CD4-positive, alpha-beta T cell treated with Interleukin-15 for 4 hours (primary cell): ENCODE measurements around the gene HLA-DMB.

Source experiments
- DNase-seq: peaks from one replicate; pipeline ENCODE4 v3.0.0-alpha.2; 2020; ENCODE audit warnings: low spot score

Gene HLA-DMB

DNA sequence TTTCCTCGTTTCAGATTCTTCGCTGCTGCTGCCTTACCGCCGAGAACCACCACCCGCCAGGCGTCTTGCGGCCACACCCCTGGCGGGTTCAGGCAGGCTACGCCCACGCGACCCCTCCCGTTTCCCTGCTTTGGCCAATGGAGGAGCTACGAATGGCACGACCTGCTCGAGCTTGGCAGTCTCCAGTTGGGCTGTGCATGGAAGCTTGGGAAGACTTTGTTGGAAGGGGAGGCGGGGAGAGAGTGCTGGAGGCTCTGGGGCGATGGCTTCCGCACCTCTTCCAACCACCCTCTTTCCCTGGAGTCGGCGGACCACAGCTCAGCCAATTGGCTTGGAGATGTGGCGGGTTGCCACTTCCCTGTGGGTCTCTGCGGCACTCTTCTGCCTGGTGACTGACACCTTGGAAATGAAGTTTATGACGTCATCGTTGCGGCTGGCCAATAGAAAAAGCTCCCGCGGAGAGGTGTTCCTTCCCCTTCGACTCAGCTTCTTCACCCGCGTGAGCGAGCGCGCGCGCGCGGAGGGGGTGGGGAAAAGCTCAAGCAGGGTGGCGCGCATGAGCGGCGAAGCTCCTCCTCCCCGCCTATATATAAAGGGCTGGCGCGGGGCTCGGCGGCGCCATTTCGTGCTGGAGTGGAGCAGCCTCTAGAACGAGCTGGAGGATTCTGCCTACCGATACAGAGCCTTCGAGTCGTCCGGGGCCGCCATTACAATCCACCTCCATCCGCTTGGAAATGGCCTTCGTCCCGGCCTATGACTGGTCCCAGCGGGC lies 30.9 kb upstream of the HLA-DMB start:
- DNase-seq: peak; percentile 100

DNA sequence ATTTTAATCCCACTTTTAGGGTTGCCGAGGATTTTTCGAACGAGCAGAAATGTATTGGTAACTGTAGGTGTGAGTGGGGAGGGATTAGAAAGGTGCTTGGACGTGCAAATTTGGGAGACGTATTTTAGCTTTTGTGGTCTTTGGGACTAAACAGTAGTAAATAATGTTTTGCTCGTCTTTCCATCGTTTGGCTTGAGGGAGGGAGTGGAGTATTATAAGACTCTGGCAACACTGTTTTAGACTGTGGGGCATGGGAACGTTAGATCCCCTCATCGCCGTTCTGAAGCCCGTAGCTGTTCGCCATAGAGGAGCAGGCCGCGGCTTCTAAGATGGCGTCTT lies 30.4 kb upstream of the HLA-DMB start:
- no peak for DNase-seq

DNA sequence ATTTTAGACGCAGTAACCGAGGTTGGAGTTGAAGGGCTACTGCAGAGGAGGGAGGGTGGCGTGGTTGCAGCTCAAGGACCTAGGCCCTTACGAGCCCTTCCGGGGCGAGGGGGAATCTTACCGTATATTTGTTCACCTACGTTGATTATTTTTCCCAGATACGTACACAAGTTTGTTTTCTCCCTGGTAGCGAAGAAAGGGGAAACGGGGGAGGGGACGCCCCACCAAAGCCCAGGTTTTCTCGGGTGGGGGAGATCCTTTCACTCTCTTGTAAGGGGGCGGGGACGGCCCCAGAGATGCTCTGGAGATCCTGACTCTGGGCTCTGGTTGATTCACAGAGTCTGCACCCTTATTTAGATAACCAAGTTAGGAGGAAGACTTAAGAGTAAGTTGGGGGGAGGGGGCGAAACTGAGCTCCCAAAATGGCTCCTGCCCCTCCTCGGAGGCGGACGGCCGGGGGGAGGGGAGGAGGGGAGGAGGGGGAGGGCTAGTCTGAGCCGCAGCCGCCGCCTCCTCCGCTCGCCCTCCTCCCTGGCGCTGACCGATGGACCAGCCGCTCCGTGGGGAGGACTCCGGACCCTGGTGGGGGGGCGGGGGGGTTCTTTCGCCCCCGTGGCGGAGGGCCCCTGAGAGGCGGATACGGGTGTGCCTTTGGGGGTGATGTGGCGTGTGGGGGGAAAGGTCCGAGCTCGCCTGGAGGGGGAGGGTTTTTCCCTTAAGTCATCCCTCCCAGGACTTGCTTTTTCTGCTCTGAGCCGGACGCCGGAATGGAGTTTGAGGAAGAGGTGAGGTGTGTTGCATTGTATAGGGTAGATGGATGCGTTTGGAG lies 29.8 kb upstream of the HLA-DMB start:
- DNase-seq: peak; percentile 75

DNA sequence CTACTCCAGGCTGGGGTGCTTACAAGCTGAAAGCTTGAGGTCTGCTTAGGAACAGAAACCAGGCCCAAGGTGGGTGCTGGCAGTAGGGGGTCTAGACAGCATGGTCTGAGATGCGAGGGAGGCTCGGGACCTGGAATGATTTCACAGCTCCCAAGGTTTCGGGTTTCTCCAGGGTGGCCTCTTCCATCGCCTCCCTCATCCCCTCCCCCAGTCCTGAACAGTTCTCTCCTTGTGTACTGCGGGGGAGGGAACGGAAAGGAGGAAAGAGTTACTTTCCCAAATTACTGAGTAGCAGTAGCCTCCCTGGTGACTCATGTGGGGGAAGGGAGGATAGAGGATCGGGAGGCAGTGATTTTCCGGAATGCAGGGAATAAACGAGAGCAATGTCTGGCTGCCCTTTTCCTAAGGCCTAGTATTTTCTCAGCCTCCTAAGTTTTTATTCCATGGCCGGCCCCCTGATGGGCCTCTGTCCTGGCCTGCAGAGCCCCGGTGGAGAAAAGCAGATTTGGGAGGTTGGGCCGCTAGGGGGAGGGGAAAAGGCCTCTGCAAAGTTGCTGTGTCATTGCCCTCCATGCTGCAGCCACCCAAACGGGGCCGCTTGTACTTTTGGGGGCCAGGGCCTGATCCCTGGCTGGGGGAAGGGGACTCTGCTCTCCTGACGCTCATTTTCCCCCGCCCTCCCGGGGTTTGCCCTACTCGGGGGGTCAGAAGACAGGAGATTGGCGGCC lies 29.0 kb upstream of the HLA-DMB start:
- DNase-seq: peak; percentile 65

DNA sequence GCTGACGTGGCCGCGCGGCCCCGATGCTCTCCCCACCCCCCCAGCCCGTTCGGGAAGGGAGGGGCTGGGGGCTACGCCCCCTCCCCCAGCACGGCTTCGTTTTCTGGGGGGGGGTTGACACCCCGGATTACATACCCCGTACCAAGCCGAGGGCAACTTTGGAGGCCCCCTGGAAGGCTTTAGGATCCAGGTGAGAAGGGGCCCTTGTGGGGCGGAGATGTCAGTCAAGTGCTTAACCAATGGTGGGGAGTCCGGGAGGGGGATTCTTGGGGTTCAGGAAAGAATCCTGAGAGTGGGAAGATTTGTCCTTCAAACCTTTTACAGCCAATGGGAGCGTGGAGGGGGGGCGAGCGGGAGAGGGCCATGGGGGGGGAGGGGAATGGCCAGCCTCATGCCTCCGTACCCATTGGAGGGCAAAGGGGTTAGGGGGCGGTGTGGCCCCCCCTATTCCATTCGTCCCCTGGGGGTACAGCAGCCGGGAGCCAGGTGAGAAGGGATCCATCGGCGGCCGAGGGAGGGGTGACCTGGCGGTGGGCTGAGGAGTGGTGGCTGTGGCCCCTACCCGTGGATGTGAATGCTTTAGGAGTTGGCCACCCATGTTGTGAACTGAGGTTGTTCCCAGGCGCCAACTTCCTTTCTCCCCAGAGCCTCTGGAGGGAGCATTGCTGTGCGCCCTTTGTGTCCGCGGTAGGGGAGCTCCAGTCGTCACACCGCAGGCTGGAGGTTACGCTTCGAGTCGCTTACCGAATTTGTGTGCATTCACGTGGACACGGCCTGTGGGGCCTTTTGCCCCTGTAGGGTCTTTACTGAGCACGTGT lies 28.2 kb upstream of the HLA-DMB start:
- peak; percentile 50 for DNase-seq

DNA sequence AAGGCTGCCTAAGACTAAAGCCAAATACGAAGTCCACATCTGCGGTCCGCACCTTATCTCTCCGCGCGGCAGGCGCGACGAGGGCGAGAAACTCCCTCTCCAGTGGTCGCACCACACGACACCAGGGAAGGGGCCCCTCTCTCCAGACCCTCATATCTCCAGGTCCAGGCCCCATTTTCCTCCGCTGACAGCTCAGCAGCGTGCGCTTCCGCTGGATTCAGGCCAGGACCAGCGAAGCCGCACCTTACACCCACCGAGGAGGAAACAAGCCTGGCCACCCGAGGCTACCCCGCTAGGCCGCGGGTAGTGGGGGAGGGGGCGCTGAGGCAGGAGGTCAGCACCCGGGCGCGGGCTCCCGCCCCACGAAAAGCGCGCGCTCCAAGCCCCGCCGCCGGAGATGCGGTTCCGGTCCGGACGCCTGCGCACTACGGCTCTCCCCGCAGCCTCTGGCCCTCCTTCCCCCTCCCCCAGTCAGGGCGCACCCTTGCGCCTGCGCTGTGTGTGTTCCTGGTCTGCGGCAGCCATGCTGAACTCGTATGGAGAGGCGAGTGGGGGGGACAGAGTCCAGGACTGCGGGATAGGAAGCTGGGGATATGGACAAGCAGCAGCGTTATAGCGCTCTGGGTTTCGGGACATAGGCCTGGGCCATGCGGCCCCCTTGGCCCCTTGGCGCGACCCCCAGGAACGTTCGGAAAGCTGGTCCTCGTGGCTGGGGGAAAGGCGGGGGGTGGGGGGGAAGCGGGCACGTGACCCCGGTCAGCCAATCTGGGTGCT lies 27.5 kb upstream of the HLA-DMB start, which contains the start of gene BRD2:
TSS of gene BRD2 (plus strand) at position 502 of the 774 bp plus-strand sequence. CDS start 4,305 bp downstream, outside the sequence.
- DNase-seq: peak; percentile 97

DNA sequence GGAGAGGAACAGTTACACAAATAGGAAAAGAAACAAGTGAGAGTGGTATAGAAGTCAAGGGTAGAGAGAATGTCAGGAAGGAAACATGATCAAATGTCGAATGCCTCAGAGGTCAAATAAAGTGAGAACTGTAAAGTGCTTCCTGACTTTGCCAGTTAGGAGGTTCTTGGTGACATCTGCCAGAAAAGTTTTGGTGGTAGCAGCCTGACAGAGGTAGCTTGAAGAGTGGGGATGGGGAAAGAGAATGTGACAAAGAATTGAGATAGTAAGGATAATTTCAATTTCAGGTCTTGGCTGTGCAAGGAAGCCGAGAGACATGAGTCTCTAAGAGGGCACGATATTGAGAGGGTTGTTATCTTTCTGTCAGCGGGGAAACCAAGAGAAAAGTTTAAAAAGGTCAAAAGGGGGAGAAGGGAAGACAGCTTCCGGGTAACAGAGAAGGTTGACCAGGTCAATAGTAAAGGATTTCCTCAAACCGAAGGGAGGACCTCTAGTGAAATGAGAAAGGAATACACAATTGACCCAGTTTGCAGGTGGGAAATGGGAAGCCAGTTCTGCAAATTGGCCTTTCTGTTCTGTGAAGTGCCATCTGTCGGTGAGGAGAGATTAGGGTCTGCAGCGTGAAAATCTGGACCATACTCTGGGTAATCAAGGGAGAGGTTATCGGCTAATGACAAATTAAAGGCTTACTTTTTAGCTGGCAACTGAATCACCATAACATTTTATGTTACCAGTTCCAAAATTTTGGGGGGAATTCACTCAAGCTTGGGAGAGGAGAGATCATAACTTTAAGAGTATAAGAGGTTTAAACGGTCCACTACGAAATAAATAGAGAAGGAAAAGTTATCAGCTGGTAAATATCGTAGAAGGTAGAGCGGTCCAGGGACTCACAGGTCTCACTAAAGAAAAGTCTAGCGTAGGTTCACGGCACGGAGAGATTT lies 26.6 kb upstream of the HLA-DMB start:
- peak; percentile 37 for DNase-seq

DNA sequence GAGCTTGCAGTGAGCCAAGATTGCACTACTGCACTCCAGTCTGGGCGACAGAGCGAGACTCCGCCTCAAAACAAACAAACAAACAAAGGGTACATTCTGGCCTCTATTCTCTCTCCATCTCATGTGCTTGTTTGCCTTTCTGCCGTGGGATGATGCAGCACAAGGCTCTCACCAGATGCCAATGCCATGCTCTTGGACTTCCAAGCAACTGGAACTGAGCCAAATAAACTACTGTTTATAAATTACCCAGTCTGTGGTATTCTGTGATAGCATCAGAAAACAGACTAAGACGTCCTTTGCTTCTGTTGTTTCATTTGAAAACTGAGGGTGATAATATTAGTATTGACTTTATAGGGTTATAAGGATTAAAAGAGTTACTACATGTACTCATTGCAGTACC lies 23.9 kb upstream of the HLA-DMB start:
- no peak for DNase-seq

DNA sequence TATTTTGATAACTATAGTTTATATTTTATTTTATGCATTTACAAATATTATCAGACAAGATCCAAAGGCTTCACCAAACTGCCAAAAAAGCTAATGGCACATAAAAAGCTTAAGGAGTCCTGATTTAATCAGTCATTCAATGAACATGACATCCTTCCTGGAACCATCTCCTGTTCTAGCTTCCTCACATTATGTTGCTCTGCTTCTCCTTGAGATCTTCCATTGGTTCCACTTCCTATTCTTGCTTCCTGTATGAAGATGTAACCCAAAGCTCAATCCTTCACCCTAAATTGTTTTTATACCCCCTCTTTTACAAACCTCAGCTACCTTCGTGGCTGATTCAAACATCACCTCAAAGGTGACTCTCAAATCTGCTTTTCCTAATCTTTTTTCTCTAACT lies 23.0 kb upstream of the HLA-DMB start:
- DNase-seq: no peak

DNA sequence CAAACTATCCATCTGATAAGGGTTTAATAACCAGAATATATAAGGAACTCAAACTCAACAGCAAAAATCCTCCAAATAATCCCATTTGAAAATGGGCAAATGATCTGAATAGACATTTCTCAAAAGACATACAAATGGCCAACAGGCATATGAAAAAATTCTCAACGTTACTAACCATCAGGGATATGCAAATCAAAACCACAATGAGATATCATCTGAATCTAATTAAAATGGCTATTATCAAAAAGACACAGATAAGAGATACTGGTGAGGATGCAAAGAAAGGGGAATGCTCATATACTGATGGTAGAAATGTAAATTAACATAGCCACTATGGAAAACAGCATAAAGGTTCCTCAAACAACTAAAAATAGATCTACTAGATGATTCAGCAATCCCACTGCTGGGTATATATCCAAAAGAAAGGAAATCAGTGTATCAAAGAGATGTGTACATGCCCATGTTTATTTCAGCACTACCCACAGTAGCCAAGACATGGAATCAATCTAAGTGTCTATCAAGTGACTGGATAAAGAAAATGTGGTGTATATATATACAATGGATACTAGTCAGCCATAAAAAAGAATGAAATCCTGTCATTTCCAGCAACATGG lies 21.5 kb upstream of the HLA-DMB start:
- DNase-seq: no peak

DNA sequence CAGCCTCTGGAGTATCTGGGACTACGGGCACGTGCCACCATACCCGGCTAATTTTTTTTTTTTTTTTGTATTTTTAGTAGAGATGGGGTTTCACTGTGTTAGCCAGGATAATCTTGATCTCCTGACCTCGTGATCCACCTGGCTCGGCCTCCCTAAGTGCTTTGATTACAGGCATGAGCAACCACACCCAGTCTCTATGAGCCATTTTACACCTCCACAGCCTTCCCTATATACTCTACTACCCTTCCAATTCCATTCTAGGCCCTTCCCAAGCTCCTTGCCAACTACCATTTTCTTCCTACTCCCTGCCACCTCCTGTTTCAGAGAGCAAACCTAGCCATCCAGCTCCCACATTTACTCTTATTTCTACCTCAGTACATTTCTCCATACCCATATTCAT lies 19.7 kb upstream of the HLA-DMB start:
- no peak for DNase-seq

DNA sequence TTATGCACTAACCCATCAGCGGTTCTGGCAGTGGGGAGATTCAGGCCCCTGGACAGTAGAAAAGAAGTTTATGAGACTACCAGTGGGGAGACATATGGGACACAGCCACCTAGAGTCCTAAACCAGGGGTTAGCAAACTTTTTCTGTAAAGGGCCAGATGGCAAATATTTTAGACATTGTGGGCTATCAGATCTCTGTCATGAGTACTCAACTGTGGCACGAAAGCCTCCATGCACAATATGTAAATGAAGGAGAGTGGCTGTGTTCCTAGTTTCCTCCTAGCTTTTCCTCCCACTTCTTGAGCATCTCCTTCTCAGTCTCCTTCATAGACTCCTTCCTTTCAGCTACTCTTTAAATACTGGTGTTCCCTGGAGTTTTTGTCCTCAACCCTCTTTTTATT lies 15.3 kb upstream of the HLA-DMB start:
- no peak for DNase-seq

DNA sequence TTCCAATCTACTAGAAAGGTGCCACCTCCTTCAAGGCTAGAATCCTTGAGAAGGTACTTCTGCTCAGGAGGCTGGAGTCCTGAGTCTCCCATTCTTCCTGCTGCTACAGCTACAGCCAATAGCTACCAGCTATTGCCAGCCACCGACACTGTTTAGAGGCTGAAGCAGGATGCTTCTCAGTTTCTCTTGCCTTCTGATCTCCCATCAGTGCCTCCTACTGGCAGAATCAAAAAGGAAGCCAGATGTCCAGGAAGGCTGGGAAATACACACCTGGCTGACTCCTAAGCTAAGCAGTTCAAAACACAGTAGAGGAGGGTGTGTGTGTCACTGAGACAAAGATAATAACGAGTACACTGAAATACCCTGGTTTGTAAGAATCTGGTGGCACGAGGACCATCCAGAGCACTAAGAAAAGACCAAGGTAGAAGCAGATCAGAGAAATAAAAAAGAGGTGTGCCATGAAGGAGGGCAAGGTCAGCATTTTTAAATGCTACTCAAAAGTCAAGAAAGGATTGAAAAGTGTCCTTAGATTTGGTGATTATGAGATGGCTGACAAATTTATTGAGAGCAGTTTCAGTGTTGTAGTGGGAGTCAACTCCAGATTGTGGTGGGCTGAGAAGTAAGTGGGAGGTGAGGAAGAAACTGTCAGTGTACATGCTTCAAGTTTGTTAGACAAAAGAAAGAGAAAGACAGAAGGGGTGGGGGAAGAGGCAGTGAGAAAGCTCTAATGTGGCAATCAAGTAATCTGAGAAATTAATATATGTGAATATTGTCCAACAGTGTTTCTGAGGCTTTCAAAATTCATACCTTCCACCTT lies 14.4 kb upstream of the HLA-DMB start:
- peak; percentile 50 for DNase-seq

DNA sequence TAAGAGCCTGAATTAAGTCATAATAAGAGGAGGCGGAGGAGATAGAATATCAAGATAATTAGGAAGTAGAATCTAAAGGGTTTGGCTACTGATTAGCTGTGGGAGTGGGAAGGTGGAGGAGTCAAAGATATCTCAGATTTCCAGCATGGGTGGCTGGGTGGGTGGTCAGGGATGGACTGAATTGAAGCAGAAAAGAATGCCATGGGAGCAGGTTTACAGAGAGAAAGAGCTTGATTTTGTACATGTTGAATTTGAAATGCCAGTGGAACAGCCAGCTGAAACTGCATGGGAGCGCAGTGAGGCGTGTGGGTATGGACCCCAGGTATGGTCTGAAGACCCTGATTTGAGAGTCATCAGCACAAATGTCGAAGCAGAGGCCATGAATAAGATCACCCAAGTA lies 13.4 kb upstream of the HLA-DMB start:
- no peak for DNase-seq

DNA sequence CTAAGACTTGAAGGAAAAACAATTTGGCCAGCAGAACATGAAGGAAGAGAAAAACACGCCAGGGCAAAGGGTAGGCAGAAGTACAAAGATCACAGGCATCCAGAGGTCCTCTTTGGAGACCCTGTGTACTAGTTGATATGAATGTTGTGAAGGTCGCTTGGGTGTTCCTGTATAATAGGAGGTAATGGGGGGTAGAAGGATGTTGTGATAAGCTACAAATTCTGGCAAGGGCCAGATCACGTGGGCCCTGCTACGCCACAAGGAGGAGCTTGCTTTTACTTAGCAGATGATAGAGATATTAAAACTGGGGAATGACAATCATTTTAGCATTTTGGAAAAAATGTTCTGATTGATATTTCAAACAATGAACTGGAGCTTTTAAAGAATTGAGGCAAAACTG lies 12.9 kb upstream of the HLA-DMB start:
- no peak for DNase-seq

DNA sequence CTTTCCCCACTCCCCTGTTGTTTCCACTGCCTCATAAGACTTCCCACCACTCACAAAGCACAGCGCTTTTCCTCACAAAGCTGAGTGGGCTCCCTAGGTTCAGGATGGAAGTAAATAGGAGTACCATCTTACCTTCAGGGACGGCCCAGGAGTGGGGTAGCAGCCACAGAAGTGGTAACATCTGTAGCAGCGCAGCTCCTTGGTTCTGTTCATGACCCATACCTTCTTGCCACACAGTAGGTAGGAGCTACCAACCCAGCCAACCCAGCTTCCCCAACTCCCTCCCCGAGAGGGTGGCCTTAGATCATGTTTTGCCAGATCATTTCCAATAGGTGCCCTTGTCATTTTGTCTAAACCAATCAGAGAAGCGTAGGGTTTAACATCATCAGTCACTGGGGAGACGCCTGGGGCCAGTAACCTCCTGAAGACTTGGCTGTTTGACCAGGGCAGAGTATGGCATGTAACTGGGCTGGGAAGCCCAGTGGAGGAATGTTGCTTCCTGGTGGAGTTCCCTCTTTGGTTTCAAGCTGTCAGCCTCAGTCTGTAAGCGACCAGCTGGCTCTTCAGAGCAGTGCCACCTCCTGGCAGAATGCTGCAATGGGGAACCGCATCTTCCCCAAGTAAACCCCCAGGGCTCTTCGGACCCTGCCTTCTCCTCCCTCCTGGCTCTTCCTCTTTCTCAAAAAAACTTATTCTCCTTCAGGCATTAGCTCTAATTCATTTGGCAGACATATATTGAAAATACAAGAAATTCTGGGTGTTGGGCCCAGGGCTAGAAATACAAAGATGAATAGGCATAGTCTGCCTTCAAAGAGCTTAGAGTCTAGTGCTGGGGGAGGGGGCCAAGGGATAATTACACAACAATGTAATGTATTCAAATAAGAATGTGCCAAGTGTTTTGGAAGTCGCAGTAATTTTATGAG lies 12.2 kb upstream of the HLA-DMB start, which contains the start of gene HLA-DMA:
TSS of gene HLA-DMA (minus strand) at position 281 of the 923 bp plus-strand sequence. CDS start at position 220, 61 bp downstream.
- peak; percentile 90 for DNase-seq

DNA sequence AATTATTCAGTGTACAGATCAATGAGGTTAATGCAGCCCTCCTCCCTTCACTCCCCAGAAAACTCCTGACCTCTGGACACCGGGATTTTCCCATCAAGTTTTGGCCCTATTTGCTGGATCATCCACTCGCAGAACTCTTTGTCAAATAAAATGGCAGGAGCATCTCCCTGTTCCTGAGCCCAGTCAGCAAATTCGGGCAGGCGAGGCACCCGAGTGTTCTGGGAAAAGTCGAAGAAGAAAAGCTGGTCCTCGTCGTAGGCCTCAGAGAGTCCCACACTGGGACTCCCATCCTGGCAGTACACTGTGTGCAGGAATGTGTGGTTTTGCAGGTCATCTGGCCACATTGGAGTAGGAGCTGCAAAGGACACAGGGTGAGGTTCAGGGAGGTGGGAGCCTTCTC lies 9.6 kb upstream of the HLA-DMB start:
- DNase-seq: no peak
